ENCODE data around the gene CLCN7. TPM values are rescaled to one million over a fixed set of nuclear protein-coding genes. Genes with fewer than 3 reads are reported as not detected.

CLCN7 gene
- total RNA-seq, 1 donor from 2014 or later = 36.6 TPM

DNA sequence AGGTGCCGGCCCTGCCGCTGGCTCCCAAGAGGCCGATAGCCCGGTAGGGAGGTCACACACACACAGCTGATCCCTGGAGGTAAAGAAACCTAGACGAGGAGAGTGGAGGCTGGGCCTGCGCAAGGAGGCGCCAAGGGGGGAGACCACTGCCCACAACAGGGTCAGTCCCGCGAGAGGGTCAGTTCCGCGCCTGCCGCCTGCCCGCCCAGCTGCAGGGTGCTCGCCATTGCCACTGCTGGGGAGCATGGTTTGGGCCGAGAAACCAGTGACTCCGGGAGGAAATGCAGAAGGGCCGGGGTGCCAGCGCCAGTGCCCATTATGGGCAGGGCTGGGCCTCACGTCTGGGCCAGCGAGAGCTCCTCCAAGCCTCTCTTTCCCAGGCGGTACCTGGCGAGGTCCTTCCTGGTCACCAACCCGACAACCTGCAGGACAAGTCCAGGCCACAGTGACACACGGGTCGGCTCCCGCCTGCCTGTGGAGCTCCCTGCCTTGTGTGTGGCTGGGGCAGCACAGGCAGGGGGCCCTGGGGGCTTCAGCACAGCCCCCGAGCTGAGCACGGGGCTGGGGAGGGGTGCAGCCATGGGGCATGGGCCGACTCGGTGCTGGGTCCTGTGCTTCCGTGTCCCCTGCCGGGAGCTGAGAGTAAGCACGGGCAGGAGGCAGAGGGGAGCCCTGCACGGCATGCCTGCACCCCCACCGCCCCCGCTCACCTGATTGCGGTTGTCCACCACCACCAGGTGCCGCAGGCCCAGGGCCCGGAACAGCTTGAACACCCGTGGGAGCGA, 28.3 kb downstream of the CLCN7 start:
- no peak for FAIRE-seq
- Histone ChIP-seq H3K36me3 (ENCODE audit: control insufficient read depth, insufficient read depth, low read length) (peaks cover 9% of the 10 kb centered on the region), H3K27me3 (ENCODE audit: control insufficient read depth, insufficient read depth, low read length) (no peaks in the 10 kb centered on the region), H3K4me3 (ENCODE audit: low read depth, low read length) (no peak overlapping the region)
- TF ChIP-seq, protein P1, sequence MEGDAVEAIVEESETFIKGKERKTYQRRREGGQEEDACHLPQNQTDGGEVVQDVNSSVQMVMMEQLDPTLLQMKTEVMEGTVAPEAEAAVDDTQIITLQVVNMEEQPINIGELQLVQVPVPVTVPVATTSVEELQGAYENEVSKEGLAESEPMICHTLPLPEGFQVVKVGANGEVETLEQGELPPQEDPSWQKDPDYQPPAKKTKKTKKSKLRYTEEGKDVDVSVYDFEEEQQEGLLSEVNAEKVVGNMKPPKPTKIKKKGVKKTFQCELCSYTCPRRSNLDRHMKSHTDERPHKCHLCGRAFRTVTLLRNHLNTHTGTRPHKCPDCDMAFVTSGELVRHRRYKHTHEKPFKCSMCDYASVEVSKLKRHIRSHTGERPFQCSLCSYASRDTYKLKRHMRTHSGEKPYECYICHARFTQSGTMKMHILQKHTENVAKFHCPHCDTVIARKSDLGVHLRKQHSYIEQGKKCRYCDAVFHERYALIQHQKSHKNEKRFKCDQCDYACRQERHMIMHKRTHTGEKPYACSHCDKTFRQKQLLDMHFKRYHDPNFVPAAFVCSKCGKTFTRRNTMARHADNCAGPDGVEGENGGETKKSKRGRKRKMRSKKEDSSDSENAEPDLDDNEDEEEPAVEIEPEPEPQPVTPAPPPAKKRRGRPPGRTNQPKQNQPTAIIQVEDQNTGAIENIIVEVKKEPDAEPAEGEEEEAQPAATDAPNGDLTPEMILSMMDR (IDR thresholded peaks at IDR 0.05; ENCODE audit: insufficient read depth, low read length, severe bottlenecking) = no peak
- DNase-seq (ENCODE audit: low read depth) = no peak

DNA sequence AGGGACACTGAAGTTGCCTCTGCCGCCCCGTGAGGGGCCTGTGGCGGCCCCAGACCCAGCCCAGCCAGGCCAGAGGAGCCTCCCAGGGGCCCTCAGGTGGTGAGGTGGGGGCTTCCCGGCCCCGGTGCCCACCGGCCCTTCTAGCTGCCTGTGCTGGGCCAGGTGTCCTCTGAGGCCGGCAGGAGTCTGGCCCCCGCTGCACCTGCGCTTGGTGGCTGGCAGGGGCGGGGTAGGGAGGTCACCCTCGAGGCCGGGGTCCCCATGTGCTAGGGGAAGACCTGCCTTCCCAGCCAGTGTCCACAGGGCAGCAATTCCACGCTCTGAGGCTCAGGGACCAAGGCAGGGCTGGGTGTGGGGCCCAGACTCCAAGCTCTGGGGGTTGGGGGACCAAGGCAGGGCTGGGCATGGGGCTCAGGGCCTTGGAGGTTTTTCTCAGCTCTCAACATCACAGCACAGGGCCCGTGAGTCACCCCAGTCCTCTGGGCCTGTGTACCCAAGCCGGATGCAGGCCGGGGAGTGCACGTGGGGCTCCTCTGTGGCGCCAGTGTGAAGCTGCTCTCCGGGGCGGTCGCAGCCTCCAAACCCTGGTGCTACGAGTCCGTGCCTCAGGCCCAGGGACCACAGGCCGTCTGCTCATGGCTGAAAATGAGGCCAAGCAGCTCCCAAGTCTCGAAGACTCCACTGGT, 29.2 kb downstream of the CLCN7 start:
- DNase-seq (ENCODE audit: low read depth) (no peak), FAIRE-seq (no peak)
- Histone ChIP-seq H3K4me3 (ENCODE audit: low read depth, low read length) (no peak overlapping the region), H3K36me3 (ENCODE audit: control insufficient read depth, insufficient read depth, low read length) (peaks cover 8% of the 10 kb centered on the region), H3K27me3 (ENCODE audit: control insufficient read depth, insufficient read depth, low read length) (no peaks in the 10 kb centered on the region)
- TF ChIP-seq, protein P1 (IDR thresholded peaks at IDR 0.05; ENCODE audit: insufficient read depth, low read length, severe bottlenecking) = no peak

DNA sequence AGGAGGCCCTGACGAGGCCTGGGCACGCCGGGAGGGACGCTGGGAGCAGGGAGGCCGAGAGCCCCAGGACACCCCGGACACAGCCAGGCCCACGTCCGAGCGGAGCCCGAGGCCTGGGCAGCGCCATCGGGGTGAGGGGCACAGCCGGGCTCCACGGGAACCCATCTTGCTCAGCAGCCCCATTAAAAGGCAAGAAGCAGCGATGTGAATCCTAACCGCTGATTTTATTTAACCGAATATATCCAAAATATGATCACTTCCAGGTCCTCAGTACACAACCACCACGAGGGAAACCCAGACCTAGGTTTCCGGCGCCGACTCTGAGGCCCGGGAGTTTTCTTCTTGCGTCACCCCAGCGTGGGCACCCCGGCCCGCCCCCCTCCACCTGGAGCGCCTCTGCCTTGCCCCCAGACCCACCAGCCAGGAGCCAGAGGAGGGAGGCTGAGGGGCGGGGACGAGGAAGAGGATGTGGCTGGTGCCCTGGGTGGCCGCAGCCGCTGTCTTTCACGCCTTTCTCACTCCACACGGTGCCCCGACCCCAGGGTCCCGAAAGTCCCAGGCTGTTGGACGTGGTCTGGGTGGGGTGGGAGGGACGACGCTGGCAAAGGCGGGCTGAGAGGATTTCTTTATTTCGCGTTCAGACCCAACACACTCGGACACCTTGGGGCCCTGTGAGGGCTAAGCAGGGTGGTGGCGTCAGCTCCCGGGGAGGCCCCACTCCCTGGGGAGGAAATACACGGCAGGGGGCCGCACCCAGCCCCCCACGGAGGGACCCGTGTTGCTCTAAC, 29.9 kb downstream of the CLCN7 start:
- peaks cover 8% of the 10 kb centered on the region for H3K36me3 ChIP-seq (ENCODE audit: control insufficient read depth, insufficient read depth, low read length)
- FAIRE-seq (no peak), DNase-seq (ENCODE audit: low read depth) (no peak)
- H3K27me3 ChIP-seq (ENCODE audit: control insufficient read depth, insufficient read depth, low read length) = no peaks in the 10 kb centered on the region
- TF ChIP-seq, protein P1 (IDR thresholded peaks at IDR 0.05; ENCODE audit: insufficient read depth, low read length, severe bottlenecking) = no peak
- no peak overlapping the region for H3K4me3 ChIP-seq (ENCODE audit: low read depth, low read length)

DNA sequence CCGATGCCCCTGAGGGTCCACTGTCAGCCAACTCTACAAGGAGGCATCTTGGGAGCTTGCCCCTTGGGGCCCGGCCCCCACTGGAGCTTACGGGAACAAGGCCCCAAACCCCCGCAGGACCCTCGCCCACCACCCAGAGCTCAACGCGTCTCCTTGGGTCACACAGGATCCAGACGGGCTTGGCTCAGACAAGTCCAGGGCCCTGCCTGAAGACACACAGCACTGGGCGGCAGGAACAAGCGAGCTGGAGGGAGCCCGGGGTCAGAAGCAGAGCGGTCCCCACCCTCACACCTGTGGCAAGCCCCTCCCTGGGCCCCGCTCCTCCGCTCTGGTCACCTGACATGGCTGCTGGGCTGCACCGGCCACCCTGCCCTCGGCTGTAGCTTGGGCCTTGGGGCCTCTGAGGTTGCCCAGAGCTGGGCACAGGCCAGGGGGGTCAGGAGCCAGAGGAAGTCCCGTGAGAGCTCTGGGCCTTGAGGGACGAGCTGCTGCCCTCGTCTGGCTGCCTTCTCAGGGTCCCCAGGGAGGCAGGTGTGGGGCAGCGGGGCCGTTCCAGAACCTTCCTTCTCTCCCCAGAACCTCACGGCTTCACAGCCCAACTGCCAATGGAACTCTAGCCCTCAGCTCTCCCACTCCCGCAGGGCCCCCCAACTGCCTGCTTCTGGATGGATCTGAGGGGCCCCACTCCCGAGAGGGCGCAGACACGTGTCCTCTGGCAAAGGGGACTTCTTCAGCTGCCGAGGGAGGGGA, 30.7 kb downstream of the CLCN7 start, which contains the start of gene CCDC154:
Gene CCDC154 (minus strand): TSS at position 577 of the 750 bp plus-strand sequence. CDS start 234 bp downstream, at position 343.
- FAIRE-seq (no peak), DNase-seq (ENCODE audit: low read depth) (no peak)
- Histone ChIP-seq H3K4me3 (ENCODE audit: low read depth, low read length) (no peak within 1 kb of the TSS), H3K27me3 (ENCODE audit: control insufficient read depth, insufficient read depth, low read length) (no peaks in the 10 kb centered on the region), H3K36me3 (ENCODE audit: control insufficient read depth, insufficient read depth, low read length) (peaks cover 6% of the 10 kb centered on the region)
- TF ChIP-seq, protein P1 (IDR thresholded peaks at IDR 0.05; ENCODE audit: insufficient read depth, low read length, severe bottlenecking) = no peak

DNA sequence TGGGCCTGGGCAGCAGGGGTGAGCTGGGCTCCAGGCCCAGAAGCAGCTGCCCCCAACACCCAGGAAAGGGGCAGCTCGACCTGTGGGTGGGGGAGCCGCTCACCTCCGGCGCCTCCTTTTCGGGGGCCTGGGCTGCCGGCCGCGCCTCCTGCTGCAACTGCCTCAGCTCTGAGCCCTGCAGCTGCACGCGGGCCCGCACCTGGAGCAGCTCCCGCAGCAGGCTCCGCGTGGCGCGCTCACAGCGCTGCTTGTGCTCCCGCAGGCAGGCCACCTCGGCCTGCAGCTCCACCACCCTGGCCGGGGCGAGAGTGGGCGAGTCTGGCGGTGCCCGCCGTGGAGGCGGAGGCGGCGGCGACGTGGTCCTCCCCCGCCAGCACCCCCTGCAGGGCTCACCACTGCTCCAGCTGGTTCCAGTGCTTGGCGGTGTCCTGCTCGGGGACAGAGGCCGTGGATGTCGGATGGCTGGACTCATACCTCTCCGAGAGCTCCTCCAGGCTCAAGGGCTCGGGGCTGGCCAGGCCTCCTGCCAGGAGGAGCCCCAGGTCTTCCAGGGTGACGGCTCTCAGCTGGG, 31.3 kb downstream of the CLCN7 start:
- TF ChIP-seq, protein P1 (IDR thresholded peaks at IDR 0.05; ENCODE audit: insufficient read depth, low read length, severe bottlenecking) = no peak
- H3K27me3 ChIP-seq (ENCODE audit: control insufficient read depth, insufficient read depth, low read length) = no peaks in the 10 kb centered on the region
- FAIRE-seq (no peak), DNase-seq (ENCODE audit: low read depth) (no peak)
- peaks cover 5% of the 10 kb centered on the region for H3K36me3 ChIP-seq (ENCODE audit: control insufficient read depth, insufficient read depth, low read length)
- H3K4me3 ChIP-seq (ENCODE audit: low read depth, low read length) = no peak overlapping the region
